Endometrial microvascular endothelial cells (primary cell): ENCODE measurements around the gene SUSD4. TPM values are rescaled to one million over a fixed set of nuclear protein-coding genes. Genes with fewer than 3 reads are reported as not detected.
"Not testable (repeated sequence)": the region's sequence is repeated elsewhere in the genome, so short reads cannot be mapped to it uniquely, and the experiment has no call there.

Experiments used
- in situ Hi-C: cut with HindIII; loops from 2 replicates; pipeline ENCODE4 v1.10.0; 2017; ENCODE audit warnings: low sequenced_read_pairs, low pct_unique_long_range_greater_than_20kb; ENCODE audit errors: inconsistent ontology term
- total RNA-seq: library from RNA; depleted of rRNA; stranded (reverse); fragments of >200 nt; gene quantifications from one replicate; pipeline ENCODE4 v1.2.3, GENCODE V29; 2015; ENCODE audit errors: inconsistent ontology term

SUSD4 gene
- total RNA-seq, 1 donor from 2014 or later = not detected

GRCh38 chr1:223264983-223265908 is 98.7 kb downstream of the SUSD4 start:
- in situ Hi-C loops = no loop called here

GRCh38 chr1:223264529-223264928 is 99.4 kb downstream of the SUSD4 start:
- in situ Hi-C loops = no loop called here

- in situ Hi-C loops = no loop called here
Observed at GRCh38 chr1:223261914-223262313, 102.1 kb downstream of the SUSD4 start.

GRCh38 chr1:223260712-223261111 is 103.3 kb downstream of the SUSD4 start:
- in situ Hi-C loops = no loop called here

GRCh38 chr1:223259462-223259861 is 104.5 kb downstream of the SUSD4 start:
- in situ Hi-C loops = no loop called here

- in situ Hi-C loops = no loop called here
Observed at GRCh38 chr1:223258751-223259198, 105.2 kb downstream of the SUSD4 start.

- in situ Hi-C loops = no loop called here
Observed at GRCh38 chr1:223257856-223258550, 106.0 kb downstream of the SUSD4 start.

GRCh38 chr1:223256034-223256433 is 107.9 kb downstream of the SUSD4 start:
- in situ Hi-C loops = no loop called here

GRCh38 chr1:223253916-223254315 is 110.1 kb downstream of the SUSD4 start:
- in situ Hi-C loops = no loop called here

GRCh38 chr1:223251387-223251786 is 112.6 kb downstream of the SUSD4 start:
- in situ Hi-C loops = not testable (repeated sequence)

- in situ Hi-C loops = no loop called here
Observed at GRCh38 chr1:223250632-223251015, 113.4 kb downstream of the SUSD4 start.

- in situ Hi-C loops = no loop called here
Observed at GRCh38 chr1:223249854-223250631, 113.9 kb downstream of the SUSD4 start.

- in situ Hi-C loops = no loop called here
Observed at GRCh38 chr1:223248770-223249140, 115.2 kb downstream of the SUSD4 start.

- in situ Hi-C loops = no loop called here
Observed at GRCh38 chr1:223248001-223248769, 115.8 kb downstream of the SUSD4 start.

- in situ Hi-C loops = no loop called here
Observed at GRCh38 chr1:223246476-223247112, 117.4 kb downstream of the SUSD4 start.

GRCh38 chr1:223245983-223246382 is 118.0 kb downstream of the SUSD4 start:
- in situ Hi-C loops = no loop called here

GRCh38 chr1:223245411-223245810 is 118.6 kb downstream of the SUSD4 start:
- in situ Hi-C loops = no loop called here

- in situ Hi-C loops = no loop called here
Observed at GRCh38 chr1:223244366-223245103, 119.4 kb downstream of the SUSD4 start.
